HUDEP-2 (cell line): ENCODE data around the gene HCN3.
"Not testable (repeated sequence)": the region's sequence is repeated elsewhere in the genome, so short reads cannot be mapped to it uniquely, and the experiment has no call there.

Experiments used
- DNase-seq, 76 experiments: peaks; one replicate each; lab custom pipeline; 2025; ENCODE audit not compliant: unreplicated experiment in 76 of 76; lab: John Stamatoyannopoulos, UW

Gene HCN3

GRCh38 chr1:155326631-155327037 is 49.4 kb downstream of the HCN3 start:
- DNase-seq = no peak

GRCh38 chr1:155327981-155328380 is 50.7 kb downstream of the HCN3 start:
- DNase-seq = no peak

GRCh38 chr1:155328856-155329255 is 51.6 kb downstream of the HCN3 start:
- DNase-seq = not testable (repeated sequence)

- no peak for DNase-seq
Observed at GRCh38 chr1:155329980-155330598, 52.8 kb downstream of the HCN3 start.

- no peak for DNase-seq
Observed at GRCh38 chr1:155334962-155335361, 57.7 kb downstream of the HCN3 start.
